ENCODE data around the gene KLHL21.
"Not testable (repeated sequence)": the region's sequence is repeated elsewhere in the genome, so short reads cannot be mapped to it uniquely, and the experiment has no call there.

KLHL21 gene

GRCh38 chr1:6602669-6603237 lies at the start of gene KLHL21:
Gene KLHL21, minus strand, starts transcription at chr1:6602869. Its CDS starts 52 bp downstream, at chr1:6602817.
- peak; percentile 46 for DNase-seq

GRCh38 chr1:6651909-6652308 lies 49.2 kb upstream of the KLHL21 start:
- no peak for DNase-seq

- DNase-seq, result no peak
Observed at GRCh38 chr1:6648556-6648955, 45.9 kb upstream of the KLHL21 start.

DNA sequence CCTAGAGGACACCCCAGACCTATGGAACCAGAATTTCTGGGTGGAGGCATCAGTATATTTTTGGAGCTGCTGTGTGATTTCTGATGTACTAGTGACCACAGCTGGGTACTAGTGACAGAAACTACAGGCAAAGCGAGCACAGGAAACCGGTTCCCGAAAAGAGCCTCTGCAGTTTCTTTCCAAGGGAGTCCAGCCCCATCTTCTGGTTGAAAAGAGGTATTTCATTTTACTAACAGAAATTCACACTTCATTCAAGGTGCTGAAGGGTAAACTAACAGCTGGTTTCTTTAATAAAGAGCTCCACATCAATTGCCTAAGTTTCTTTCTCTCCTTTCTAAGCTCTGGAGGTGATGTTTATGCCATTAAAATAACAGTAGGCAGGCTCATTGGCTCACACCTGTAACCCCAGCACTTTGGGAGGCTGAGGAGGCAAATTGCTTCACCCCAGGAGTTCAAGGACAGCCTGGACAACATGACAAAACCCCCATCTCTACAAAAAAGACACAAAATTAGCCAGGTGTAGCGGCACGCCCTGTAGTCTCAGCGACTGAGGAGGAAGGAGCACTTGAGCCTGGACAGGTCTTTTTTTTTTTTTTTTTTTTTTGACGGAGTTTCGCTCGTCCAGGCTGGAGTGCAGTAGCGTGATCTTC lies 44.0 kb upstream of the KLHL21 start:
- DNase-seq, result peak; percentile 74

DNA sequence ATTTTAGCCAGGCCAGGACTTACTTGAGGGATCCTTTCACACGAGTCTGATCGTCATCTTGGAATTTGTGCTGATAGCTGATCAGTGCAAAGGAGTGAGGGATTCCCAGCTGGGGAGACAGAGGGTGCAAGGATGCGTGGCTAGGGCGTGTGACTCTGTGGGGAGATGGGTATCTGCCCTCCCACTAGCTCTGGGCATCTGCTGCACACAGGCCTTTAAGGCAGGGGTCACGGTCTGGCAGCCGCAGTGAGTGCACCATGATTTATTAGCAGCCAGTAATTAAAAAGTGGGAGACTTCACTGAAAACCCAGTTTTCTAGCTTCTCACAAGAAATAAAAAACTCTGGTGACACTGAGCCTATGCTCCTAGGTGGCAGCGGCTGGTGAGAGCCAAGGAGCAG lies 42.3 kb upstream of the KLHL21 start:
- DNase-seq, result no peak

GRCh38 chr1:6640867-6641266 lies 38.2 kb upstream of the KLHL21 start:
- not testable (repeated sequence) for DNase-seq

DNA sequence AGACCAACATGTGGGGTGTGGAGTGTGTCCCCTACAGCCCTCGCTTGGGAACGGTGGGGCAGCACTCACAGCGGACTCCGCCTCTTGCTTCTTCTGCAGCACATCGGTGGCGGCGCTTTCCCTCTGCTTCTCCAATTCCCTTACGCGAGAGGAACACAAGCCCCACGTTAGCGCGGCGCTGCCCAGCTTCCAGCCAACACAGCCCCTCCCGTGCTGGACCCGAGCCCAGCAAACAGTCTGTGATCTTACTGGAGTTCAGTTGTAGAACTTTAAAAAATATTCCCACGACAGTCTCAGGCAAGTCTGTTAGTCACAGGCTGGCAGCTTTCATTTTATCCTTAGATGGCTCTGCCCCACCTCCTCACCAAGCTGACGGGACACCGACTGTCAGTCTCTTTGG lies 35.6 kb upstream of the KLHL21 start:
- DNase-seq, result no peak

DNA sequence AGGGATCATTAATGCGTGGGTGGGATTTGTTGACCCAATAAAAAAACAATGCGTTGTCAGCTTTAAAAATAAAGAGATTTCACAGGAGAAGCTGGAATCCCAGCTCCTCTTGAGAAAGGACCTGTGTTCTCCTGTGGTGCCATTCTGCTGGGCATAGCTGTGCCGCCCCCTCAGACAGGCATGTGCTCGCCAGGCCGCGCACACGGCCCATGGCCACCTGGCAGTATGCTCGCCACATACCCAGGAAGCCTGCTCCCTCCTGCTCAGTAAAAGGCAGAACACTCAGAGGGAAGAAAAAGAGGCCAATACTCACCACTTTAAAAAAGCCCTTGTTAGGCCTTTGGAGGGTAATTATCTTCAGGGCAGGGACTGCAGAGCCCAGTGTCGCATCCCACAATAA lies 35.1 kb upstream of the KLHL21 start:
- DNase-seq, result no peak

GRCh38 chr1:6636778-6637177 lies 34.1 kb upstream of the KLHL21 start:
- not testable (repeated sequence) for DNase-seq

- no peak for DNase-seq
Observed at GRCh38 chr1:6635910-6636760, 33.5 kb upstream of the KLHL21 start.

DNA sequence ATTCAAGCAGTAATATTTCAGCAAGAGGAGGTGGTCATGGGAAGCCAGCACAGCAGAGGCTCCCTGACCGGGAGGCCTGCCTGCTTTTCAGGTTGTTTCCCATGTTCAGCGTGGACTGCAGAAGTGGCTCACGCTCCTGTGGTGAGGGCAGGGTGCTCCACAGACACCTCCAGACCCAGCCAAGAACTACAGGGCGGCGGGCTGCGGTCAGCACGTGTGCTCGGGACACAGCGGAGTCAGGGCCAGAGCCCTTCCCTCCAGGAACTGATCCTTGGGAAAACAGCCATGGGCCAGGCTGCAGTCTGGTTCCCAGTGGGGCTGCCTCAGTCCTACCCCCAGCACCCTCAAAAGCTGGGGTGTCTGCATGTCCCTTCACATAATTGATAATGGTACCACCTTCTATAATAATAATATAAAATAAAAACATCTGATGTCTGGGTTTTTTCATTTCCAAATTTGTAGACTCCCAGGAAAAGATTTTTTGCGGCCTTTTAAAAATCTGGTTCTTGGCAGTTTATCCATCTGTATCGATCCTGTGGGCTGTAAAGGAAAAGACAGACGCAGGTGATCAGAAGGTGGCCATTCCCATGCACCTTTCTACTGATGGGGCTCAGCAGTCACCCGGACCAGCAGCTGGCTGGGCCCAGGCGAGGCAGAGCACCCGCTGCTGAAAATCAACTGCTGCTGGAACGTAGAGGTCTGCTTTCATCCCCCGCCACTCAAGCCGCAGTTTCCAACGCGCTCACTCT lies 32.7 kb upstream of the KLHL21 start:
- DNase-seq, result no peak

DNA sequence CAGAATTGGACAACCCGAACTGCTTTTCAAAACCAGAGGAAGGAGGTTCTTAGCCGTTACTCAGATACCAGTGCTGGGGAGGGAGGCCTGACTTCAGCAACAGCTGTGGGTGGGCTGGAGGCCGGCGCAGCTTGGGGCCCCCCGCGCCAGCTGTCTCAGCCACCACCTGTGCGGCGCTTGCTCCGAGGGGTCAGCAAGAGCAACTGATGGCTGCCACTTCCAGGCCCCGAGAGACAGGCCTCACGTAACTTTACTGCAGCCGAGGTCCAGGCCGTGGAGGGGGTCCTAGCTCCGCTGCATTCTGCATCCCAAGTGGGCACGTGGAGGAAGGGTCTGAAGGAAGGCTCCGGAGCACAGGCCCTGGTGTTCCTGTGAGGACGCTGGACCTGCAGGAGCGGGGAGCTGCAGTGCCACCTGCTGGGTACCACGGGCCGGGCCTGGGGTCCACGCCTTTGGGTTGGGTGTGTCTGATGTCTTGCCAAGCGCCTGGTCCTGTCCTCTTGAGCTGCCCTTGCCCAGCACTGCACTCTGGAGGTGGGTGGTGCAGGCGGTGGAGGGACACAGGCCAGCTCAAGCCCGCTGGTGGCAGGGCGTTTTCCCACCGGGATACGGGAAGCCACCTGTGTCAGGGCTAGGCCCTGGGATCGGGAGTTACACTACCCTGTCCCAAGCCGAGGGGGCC lies 31.8 kb upstream of the KLHL21 start:
- no peak for DNase-seq

GRCh38 chr1:6632588-6633514 lies 30.2 kb upstream of the KLHL21 start:
- DNase-seq, result no peak

- no peak for DNase-seq
Observed at GRCh38 chr1:6631058-6631457, 28.4 kb upstream of the KLHL21 start.

DNA sequence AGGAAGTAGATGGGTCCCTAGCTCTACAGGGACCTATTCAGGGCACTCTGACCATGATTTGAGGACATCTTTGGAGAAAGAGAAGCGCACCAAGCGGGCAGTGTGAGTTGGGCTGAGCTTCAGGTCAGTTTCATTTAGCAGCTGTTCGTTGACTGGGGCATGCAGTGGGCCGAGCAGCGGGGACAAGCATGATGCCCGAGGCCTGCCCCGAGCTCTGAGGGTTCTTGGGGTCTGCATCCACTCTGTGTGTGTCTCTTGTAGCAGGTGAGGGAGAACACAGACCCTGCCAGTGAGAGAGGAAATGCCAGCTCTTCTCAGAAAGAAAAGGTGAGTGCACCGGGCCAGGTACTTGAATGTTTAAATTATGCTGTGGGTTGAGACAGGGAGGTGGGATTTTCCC lies 27.4 kb upstream of the KLHL21 start:
- no peak for DNase-seq

GRCh38 chr1:6628971-6629479 lies 26.4 kb upstream of the KLHL21 start:
- DNase-seq, result no peak

DNA sequence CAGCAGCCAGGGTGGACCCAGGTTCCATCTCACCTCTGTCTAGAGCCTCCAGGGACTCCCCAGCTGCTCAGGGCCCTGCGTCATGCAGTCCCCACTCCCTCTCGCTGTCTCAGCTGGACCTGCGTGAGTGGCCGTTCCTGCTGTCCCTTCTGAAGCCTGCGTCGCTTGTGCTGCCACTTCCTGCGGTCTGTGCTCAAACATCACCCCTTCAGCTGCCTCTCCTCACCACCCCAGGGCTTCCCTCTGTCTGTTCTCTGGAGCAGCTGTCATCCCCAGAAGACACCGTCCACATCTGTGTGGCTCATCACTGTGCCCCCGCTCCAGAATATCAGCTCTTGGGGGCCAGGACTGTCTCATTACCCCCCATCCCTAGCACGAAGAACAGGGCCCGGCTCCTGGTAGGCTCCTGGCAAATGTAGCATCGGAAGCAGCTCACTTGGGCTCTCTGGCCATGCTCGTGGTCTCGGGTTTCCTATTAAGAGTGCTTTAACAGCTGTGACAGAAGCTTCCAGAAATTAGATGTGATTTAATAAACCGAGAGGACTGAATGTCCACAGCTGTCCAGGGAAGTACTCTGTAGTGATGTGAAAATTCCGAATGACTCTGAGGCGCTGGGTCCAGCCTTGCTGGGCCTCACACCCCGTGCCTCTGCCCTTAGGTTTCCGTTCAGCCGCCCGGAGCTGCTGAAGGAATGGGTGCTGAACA lies 25.3 kb upstream of the KLHL21 start:
- no peak for DNase-seq

DNA sequence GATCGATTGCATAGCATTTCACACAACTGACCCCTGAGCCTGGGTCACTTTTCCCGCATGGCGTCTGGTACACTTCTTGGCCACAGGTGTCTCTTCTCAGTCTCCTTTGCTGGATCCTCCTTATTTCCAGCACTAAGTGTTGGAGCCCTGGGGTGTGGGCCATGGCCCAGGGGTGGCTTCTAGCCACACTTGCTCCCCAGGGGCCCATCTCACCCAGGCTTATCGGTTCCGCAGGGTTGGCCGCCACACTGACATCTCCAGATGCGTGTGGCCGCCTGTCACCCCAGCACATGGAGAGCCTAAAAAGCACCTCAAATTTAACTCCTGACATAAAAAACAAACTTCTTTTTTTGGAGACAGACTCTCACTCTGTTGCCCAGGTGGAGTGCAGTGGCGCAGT lies 24.4 kb upstream of the KLHL21 start:
- DNase-seq, result no peak

DNA sequence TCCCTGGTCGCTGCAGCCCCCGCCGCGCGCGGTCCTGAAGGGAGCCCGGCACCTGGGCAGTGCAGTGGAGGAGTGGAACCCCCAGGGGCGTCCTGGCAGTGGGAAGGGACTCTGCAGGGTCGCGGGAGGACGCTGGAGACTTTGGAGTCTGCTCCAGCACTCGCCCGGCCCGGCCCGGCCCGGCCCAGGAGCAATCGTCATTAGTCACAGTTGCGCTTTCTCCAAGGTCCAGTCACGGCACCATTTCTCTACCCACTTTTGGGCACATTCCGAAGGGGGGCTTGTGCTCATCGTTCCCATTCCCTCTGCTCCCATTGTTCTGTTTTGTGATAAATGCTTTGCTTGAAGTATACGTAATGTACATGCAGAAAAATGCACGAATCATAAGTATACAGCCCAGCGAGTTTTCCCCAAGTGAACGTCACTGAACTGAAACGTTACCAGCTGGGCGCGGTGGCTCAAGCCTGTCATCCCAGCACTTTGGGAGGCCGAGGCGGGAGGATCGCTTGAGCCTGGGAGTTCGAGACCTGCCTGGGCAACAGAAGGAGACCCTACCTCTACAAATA lies 23.0 kb upstream of the KLHL21 start:
- no peak for DNase-seq
